Ishikawa (cell line): ENCODE results near the gene OR2L8.

Source experiments
- CEBPB ChIP-seq: IDR thresholded peaks from 2 replicates; pipeline ENCODE4 v1.6.1; 2012
- CREB1 ChIP-seq: IDR thresholded peaks from 2 replicates; pipeline ENCODE4 v1.6.1; 2012; ENCODE audit warnings: low read depth
- EGR1 ChIP-seq: IDR thresholded peaks from 2 replicates; pipeline ENCODE4 v1.6.1; 2012
- EP300 ChIP-seq: IDR thresholded peaks from 2 replicates; pipeline ENCODE4 v1.6.1; 2012; ENCODE audit warnings: borderline replicate concordance
- MAX ChIP-seq: IDR thresholded peaks from 2 replicates; pipeline ENCODE4 v1.6.1; 2012
- NFIC ChIP-seq: IDR thresholded peaks from 2 replicates; pipeline ENCODE4 v1.6.1; 2012
- RAD21 ChIP-seq: IDR thresholded peaks from 2 replicates; pipeline ENCODE4 v1.6.1; 2012; ENCODE audit warnings: low read depth
- REST ChIP-seq: IDR thresholded peaks from 2 replicates; pipeline ENCODE4 v1.6.1; 2012; ENCODE audit warnings: low read depth, mild to moderate bottlenecking
- TAF1 ChIP-seq: IDR thresholded peaks from 2 replicates; pipeline ENCODE4 v1.6.1; 2012; ENCODE audit warnings: low read depth, mild to moderate bottlenecking
- TCF12 ChIP-seq: IDR thresholded peaks from 2 replicates; pipeline ENCODE4 v1.6.1; 2012; ENCODE audit warnings: low read depth
- TEAD4 ChIP-seq: IDR thresholded peaks from 2 replicates; pipeline ENCODE4 v1.6.1; 2012
- USF1 ChIP-seq: IDR thresholded peaks from 2 replicates; pipeline ENCODE4 v1.6.1; 2012
- YY1 ChIP-seq: IDR thresholded peaks from 2 replicates; pipeline ENCODE4 v1.6.1; 2012; ENCODE audit warnings: low read depth
- ZBTB7A ChIP-seq: IDR thresholded peaks from 2 replicates; pipeline ENCODE4 v1.6.1; 2012; ENCODE audit warnings: low read depth

GRCh38 chr1:247904122-247904521, 44.5 kb upstream of the OR2L8 start:
- TF ChIP-seq ZBTB7A (no peak), EP300 (no peak), YY1 (no peak), TAF1 (no peak), EGR1 (no peak), REST (no peak), CEBPB (no peak), MAX (no peak), RAD21 (no peak), TEAD4 (no peak), USF1 (no peak), CREB1 (no peak), TCF12 (no peak), NFIC (no peak)
